GM21528 (cell line): ENCODE results near the gene FGF22.
"Not testable (repeated sequence)": the region's sequence is repeated elsewhere in the genome, so short reads cannot be mapped to it uniquely, and the experiment has no call there.

Source experiments
- ATAC-seq: cut with Tn5 transposase; IDR thresholded peaks from one replicate; pipeline ENCODE4 v1.9.1; 2021; ENCODE audit warnings: mild to moderate bottlenecking, moderate library complexity; ENCODE audit not compliant: unreplicated experiment, low FRiP score

Gene FGF22

DNA sequence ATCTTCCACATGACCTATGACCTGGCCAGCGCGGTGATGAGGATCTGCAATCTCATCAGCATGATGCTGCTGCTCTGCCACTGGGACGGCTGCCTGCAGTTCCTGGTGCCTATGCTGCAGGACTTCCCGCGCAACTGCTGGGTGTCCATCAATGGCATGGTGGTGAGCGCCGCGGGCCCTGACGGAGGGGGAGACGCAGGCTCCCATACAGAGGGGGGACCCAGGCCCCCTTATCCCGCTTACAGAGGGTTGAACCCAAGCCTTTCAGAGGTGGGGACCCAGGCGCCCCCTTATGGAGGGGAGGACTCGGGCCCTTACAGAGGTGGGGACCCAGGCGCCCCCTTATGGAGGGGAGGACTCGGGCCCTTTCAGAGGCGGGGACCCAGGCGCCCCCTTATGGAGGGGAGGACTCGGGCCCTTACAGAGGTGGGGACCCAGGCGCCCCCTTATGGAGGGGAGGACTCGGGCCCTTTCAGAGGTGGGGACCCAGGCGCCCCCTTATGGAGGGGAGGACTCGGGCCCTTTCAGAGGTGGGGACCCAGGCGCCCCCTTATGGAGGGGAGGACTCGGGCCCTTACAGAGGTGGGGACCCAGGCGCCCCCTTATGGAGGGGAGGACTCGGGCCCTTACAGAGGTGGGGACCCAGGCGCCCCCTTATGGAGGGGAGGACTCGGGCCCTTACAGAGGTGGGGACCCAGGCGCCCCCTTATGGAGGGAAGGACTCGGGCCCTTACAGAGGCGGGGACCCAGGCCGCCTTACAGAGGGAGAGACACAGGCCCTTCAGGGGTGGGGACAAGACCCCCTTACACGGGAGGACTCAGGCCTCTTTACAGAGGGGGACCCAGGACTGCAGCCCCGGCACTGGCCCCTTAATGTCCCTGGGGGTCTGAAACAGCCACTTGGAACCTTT, 34.4 kb upstream of the FGF22 start:
- ATAC-seq = not testable (repeated sequence)

DNA sequence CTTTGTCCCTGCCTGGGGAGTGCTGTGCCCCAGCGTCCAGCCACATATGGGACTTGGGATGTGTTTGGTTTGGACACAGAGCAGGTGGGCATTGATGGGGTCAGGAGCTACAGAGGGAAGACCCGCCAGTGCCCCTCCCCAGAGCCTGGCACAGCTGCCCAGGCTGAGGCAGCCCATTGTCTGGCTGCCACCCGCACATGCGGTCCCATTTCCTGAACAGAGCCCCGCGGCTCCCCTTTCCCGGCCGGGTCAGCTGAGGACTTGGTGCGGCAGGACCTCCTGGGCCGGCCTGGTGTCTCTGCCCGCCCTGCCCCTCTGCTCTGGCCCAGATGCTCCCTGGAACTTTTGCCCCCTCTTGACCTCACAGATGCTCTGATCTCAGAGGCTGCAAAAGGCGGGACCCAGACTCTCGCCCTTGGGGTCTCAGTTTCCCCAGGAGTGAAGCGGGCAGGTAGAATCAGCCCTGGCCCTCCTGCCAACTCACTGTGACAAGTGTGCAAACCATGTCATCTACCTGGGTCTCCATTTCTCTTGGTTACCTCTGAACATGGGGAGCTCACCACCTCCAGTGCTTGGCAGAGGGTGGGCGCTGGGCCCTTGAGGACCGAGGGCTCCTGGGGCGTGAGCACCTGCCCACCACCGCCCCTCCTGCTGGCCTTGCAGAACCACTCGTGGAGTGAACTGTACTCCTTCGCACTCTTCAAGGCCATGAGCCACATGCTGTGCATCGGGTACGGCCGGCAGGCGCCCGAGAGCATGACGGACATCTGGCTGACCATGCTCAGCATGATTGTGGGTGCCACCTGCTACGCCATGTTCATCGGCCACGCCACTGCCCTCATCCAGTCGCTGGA, 32.2 kb upstream of the FGF22 start:
- ATAC-seq = no peak

DNA sequence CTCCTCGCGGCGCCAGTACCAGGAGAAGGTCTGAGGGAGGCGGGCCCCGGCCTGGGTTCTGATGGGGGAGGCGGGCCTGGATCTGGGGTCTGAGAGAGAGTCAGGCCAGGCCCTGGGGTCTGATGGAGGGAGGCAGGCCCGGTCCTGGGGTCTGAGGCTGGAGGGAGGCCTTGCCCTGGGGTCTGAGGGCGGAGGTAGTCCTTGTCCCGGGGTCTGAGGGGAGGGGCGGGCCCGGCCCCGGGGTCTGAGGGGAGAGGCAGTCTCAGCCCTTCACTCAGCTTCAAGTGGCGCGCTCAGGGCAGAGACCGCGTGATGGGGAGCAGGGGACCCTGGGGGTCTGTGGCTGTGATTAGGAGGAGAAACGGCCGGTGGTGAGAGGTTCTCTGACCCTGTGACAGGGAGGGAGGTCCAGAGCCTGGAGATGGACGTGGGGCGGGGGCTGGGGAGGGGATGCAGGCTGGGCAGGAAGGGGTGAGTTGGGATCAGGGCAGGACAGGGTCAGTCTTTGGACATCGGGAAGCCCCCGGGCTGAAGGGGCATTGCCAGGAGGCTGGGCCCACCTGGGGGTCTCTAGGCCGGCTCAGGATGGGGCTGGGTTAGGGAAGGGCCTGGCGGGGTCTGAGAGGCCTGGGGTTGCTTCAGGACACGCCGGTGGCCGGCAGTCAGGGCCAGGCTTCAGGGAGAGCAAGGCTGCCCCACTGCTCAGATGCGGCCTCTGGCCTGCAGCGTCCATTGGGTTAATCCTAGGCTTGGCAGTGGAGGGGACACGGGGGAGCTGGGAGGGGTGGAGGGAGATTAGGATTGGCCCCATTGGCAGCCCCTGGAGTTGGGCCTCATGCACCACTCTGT, 31.3 kb upstream of the FGF22 start:
- ATAC-seq = no peak

DNA sequence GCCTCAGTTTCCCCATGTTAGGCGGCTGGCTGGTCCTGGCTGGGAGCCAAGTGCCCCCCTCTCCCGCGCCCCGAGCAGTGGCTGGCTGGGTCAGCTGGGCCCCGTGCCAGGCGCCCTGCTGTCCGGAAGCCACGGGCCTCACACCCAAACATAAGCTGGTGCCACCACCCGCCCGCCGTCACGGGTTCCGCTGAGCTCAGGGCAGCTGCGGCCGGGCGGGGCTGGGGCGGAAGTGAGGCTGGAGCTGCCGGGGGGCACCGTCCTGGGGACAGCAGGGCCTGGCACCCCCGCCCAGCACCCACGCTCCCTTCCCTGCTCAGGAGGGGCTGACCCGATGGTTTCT, 30.7 kb upstream of the FGF22 start:
- ATAC-seq = no peak

DNA sequence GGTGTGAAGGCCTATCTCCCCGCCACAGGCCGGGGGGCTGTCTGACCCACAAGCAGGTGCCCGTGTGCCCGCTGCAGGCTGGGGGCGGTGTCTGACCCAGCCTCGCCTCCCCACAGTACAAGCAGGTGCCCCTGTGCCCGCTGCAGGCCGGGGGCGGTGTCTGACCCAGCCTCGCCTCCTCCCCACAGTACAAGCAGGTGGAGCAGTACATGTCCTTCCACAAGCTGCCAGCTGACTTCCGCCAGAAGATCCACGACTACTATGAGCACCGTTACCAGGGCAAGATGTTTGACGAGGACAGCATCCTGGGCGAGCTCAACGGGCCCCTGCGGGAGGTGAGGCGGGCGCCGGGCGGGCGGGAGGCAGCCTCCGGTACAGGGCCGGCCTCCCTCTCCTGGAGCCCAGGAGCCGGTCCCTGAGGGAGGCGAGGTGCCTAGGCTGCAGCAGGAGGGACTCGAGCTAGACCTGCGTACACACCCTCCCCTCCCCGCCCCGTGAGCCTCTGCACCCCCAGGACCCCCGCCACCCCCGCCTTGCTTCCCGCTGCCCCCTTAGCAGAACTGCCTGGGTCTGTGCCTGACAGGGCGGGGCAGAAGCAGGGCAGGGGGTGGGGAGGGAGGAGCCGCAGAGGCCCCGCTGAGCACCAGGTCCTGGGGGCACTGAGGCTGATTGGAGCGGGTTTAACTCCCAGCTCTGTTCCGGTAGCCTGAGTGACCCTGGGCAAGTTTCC, 29.4 kb upstream of the FGF22 start:
- no peak for ATAC-seq

DNA sequence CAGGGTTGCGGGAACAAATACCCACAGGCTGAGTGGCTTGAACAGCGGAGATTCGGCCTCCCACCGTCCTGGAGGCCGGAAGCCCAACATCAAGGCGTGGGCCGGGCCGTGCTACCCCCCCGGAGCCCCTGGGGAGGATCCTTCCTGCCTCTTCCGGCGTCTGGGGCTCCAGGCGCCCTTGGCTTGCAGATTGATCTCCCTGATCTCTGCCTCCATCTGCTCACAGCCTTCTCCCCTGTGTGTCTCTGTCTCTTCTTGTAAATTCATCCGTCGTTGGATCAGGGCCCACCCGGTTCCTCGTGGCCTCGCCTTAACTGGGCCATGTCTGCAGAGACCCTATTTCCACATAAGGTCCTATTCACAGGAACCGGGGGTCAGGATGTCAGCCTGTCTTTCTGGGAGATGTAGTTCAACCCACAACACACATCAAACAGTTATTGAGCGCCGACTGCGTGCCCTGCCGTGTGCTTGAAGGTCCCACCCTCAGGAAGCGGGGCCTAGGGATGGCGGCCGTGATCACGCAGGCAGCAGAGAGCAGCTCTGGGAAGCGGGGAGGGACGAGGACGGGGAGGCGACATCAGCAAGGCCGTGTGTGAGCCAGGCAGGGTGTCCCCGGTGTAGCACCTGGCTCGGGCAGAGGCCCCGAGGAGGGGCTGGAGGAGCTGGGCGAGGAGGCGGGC, 28.7 kb upstream of the FGF22 start:
- no peak for ATAC-seq

DNA sequence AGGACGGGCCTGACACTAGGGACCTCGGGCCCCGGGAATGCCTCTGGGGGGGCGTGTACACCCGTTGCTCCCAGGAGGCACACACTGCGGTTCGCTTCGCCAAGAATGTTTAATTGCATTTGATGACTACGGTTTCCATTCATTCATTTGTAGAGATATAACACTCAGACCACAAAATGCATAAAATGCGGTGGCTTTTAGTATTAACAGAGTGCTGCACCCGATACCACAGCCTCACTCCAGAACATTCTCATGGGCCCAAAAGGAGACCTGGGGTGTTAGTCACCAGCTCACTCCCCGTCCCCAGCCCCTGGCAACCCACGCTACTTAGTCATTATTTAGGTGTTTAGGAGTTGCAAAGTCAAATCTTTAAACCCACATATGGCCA, 28.2 kb upstream of the FGF22 start:
- ATAC-seq = no peak

DNA sequence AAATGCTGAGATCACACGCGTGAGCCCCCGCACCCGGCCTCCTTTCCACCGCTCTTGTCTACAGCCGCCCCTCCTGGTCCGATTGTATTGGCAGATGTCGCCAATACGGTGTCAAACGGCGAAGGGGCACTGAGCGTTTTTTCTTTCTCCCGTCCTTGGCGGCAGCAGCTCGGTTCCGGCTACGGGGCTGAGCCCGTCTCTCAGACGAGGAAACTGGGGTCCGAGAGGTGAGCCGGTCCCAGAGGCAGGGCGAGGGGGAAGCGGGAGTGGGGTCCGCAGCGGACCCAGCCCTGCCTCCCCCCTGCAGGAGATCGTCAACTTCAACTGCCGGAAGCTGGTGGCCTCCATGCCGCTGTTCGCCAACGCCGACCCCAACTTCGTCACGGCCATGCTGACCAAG, 26.7 kb upstream of the FGF22 start:
- ATAC-seq = no peak

DNA sequence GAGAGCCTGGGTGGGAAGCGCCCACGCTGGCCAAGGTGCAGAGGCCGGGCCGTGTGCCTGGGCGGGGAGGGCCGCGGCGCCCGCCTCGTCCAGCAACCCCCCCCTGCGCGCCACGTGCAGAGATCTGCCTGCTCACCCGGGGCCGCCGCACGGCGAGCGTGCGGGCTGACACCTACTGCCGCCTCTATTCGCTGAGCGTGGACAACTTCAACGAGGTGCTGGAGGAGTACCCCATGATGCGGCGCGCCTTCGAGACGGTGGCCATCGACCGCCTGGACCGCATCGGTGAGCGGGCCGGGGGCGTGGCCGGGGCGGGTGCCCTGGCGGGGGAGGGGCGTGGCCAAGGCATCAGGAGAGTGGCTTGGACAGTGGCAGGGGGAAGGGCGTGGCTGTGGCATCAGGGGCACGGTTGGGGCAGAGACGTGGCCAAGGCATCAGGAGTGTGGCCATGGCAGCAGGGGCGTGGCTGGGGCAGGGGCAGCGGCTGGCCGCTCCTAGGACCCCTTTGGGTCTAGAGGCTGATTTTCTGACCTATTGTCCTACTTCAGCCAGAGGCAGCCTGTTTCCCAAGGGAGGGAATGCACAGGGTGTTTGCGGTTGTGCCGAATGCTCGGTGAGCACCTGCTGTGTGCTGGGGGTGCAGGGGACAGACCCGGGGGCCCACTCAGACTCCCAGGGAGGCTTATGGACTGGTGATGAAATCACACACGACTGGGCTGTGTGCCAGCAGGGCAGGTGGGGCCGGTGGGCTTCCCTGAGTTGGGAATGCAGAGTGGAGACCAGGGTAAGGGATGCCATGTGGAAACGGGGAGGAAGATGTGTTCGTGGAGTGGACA, 25.7 kb upstream of the FGF22 start:
- ATAC-seq = no peak

DNA sequence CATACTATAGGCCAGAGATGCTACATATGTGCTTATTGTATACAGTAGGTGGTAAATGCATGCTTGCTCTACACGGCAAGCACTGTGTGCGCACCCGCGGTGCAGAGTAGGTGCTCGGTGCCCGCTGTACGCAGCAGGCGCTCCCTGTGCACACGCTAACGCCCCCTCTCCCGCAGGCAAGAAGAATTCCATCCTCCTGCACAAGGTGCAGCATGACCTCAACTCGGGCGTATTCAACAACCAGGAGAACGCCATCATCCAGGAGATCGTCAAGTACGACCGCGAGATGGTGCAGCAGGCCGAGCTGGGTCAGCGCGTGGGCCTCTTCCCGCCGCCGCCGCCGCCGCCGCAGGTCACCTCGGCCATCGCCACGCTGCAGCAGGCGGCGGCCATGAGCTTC, 24.1 kb upstream of the FGF22 start:
- no peak for ATAC-seq

DNA sequence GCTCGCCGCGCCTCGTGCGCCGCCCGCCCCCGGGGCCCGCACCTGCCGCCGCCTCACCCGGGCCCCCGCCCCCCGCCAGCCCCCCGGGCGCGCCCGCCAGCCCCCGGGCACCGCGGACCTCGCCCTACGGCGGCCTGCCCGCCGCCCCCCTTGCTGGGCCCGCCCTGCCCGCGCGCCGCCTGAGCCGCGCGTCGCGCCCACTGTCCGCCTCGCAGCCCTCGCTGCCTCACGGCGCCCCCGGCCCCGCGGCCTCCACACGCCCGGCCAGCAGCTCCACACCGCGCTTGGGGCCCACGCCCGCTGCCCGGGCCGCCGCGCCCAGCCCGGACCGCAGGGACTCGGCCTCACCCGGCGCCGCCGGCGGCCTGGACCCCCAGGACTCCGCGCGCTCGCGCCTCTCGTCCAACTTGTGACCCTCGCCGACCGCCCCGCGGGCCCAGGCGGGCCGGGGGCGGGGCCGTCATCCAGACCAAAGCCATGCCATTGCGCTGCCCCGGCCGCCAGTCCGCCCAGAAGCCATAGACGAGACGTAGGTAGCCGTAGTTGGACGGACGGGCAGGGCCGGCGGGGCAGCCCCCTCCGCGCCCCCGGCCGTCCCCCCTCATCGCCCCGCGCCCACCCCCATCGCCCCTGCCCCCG, 23.5 kb upstream of the FGF22 start:
- ATAC-seq = no peak

DNA sequence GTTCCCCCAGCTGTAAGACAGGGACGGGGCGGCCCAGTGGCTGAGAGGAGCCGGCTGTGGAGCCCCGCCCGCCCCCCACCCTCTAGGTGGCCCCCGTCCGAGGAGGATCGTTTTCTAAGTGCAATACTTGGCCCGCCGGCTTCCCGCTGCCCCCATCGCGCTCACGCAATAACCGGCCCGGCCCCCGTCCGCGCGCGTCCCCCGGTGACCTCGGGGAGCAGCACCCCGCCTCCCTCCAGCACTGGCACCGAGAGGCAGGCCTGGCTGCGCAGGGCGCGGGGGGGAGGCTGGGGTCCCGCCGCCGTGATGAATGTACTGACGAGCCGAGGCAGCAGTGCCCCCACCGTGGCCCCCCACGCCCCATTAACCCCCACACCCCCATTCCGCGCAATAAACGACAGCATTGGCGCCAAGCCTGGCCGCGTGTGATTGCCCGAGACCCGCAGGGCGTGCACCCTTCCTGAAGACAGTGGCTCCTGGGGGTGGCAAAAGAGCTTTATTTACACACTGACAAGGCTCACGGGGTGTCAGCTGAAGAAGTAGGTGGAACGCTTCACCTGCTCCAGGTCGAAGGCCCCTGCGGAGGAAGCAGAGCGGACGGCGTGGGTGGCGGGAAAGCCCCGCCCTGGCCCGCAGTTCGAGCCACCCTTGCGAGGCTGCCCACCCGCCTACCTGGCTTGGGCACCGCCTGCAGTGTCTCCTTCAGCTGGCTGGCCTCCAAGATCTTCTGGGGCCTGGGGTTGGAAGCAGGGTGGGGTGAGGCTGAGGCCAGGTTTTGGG, 22.7 kb upstream of the FGF22 start:
- no peak for ATAC-seq

DNA sequence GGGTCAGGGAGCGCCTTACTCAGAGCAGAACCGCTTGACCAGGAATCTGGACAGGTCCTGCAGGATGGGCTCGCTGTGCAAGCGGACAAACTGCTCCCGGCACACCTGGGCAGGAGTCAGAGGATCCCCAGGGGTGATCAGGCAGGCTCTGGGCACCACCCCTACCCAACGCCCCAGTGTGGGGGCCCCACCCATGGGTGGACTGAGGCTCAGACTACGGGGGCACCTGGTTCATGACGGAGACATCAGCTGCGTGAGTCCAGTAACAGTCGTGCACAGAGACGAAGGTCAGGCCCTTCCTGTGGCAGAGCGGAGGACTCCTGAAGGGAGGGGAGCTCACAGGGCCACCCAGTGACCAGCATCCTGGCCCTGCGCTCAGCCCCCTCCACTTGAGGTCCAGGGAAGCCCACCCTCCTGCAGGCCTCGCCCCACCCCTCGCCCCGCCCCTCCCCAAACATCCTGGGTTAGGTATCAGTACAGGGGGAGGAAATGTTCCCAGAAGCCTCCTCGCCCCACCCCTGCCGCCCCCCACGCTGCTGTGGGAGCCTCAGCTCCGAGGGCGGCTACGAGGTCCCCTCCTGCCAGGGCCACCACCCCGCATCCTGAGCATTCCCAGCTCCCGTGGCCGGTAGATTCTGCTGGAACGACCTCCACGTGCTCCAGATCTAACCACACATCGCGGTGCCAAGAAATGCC, 22.0 kb upstream of the FGF22 start:
- no peak for ATAC-seq

DNA sequence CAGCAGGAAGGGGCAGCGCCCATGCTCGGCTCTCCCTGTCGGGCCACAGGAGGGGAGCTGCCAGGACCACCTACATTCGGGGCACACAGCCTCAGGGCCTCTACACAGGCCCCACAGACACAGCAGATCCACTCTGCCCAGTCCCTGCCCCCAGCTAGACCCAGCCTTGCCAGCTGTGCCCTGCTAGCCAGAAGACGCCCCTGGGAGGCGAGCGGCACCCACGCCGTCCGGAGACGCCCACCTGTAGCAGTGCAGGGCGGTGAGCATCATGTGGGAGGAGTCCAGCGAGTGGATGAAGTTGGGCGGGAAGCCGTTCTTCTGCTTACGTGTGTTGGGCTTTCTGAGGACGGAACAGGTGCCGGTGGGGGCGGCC, 21.4 kb upstream of the FGF22 start:
- ATAC-seq = no peak

DNA sequence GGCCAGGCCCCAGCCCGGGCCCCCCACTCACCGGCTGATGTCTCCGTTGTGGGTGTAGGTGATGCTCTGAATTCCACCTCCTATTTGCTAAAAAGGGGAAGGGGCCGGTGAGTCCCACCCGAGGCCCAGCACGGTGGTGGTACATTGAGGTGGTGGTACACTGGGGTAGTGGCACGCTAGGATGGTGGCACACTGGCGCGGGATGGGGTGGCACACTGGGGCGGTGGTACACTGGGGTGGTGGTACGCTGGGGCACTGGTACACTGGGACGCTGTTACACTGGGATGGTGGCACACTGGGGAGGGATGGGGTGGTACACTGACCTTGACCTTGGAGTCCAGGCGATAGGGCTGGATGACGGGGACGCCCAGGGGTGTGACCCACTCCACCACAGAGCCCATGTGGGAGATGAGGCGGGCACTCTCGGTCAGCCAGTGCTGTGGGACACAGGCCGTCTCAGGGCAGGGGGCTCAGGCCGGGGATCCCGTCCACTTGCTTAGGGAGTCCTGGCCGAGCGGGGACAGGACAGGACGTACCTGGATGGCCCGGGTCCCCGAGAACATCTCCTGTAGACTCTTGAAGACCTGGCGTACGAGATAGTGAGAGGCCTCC, 20.9 kb upstream of the FGF22 start:
- no peak for ATAC-seq

DNA sequence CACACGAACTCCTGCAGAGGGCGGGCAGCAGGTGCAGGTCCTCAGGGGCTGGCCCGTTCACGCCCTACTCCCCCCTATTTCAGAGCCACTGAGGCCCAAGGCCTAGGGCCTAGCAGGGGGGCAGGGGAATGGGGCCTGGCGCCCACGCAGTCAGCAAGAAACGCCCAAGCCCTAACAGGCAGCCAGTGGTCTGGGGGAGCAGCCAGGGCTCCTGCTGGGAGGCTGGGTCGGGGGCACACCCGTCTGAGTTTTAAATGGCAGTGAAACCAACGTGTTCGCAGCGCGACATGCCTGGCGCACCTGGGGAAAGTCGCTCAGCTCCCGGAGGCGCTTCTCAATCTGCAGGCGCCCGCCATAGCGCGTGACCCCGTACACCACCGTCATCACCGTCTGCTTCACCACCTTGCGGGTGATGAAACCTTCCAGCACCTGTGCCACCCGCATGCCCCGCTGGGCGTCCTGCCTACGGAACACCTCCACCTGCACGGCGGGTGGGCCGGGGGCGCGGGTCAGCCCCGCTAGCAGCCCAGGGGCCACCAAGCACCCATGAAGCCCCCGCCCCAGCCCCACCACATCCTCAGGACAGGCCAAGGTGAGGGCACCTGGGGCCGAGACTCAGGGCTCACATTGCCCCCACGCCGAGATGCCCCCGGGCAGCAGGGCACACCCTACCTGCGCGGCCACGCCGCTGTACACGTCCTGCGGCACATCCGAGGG, 20.2 kb upstream of the FGF22 start:
- no peak for ATAC-seq
